Endothelial cell of umbilical vein (primary cell): ENCODE measurements around the gene CYP1A2. TPM values are rescaled to one million over a fixed set of nuclear protein-coding genes. Genes with fewer than 3 reads are reported as not detected.

ENCODE experiments used
- BruUV-seq: library from RNA; stranded (reverse); fragments of 400-500 nt; replicated peaks from 2 replicates; lab custom pipeline; 2021; lab: Mats Ljungman, UMichigan
- CTCF ChIA-PET: fragments of 300-600, 350-600 bp; sonication (Branson Sonifier 250); formaldehyde crosslinking; loops from one replicate; lab custom pipeline; 2021; ENCODE audit warnings: antibody characterized with exemption, inconsistent platforms; lab: Charles Lee
- POLR2A ChIA-PET: fragments of 300-600, 350-600 bp; sonication (Branson Sonifier 250); formaldehyde crosslinking; loops from one replicate; lab custom pipeline; 2021; ENCODE audit warnings: antibody characterized with exemption, inconsistent platforms; lab: Charles Lee
- DNase-seq: peaks from one replicate; pipeline ENCODE4 v3.0.0-alpha.2; 2011; ENCODE audit warnings: low read depth, low spot score
- FAIRE-seq: peaks from 2 replicates; lab custom pipeline; 2011; peaks lifted over from hg19 to GRCh38; lab: Jason Lieb, UNC
- H2AFZ ChIP-seq: 2 replicates; pipeline ENCODE4 v1.6.0; 2012; ENCODE audit warnings: low read depth, low read length, control low read depth, inconsistent platforms
- H3K27ac ChIP-seq: 2 replicates; pipeline ENCODE4 v1.5.1; 2011; ENCODE audit warnings: low read depth, mild to moderate bottlenecking, control low read depth, low read length, moderate library complexity; ENCODE audit not compliant: insufficient read depth
- H3K27me3 ChIP-seq, 2 experiments: 2 replicates each; pipeline versions ENCODE4 v1.6.0 to v1.6.1; 2011; ENCODE audit warnings: low read length in 2 of 2, mixed read lengths in 1 of 2; ENCODE audit not compliant: control insufficient read depth in 2 of 2, insufficient read depth in 2 of 2
- H3K36me3 ChIP-seq, 2 experiments: 2 replicates in 1 of 2; 3 replicates in 1 of 2; pipeline ENCODE4 v1.5.1; 2011; ENCODE audit warnings: low read length in 2 of 2, mild to moderate bottlenecking in 1 of 2, moderate library complexity in 1 of 2; ENCODE audit not compliant: control insufficient read depth in 2 of 2, insufficient read depth in 2 of 2; ENCODE audit errors: extremely low read depth in 1 of 2
- H3K4me1 ChIP-seq: 3 replicates; pipeline ENCODE4 v1.5.1; 2011; ENCODE audit warnings: mild to moderate bottlenecking, low read length; ENCODE audit not compliant: control insufficient read depth, insufficient read depth; ENCODE audit errors: extremely low read depth
- H3K4me2 ChIP-seq: 2 replicates; pipeline ENCODE4 v1.6.1; 2011; ENCODE audit warnings: low read length, control low read depth, mixed read lengths; ENCODE audit not compliant: insufficient read depth
- H3K4me3 ChIP-seq, 3 experiments: fragments of 200-600 bp in 1 of 3; sonication (generic), shearing (Covaris generic) in 1 of 3; replicated peaks in 1 of 3; 2 replicates each; pipeline ENCODE4 v1.5.1; 2011 to 2016; ENCODE audit warnings: control low read depth in 3 of 3, low read length in 3 of 3, mild to moderate bottlenecking in 2 of 3, inconsistent platforms in 1 of 3, low read depth in 1 of 3, moderate library complexity in 1 of 3; ENCODE audit not compliant: insufficient read depth in 1 of 3
- H3K79me2 ChIP-seq: 2 replicates; pipeline ENCODE4 v1.6.0; 2012; ENCODE audit warnings: low read length, inconsistent platforms; ENCODE audit not compliant: control insufficient read depth, insufficient read depth
- H3K9ac ChIP-seq: replicated peaks from 2 replicates; pipeline ENCODE3; 2011; ENCODE audit warnings: low read length, control low read depth; ENCODE audit not compliant: insufficient read depth; ENCODE audit errors: extremely low read depth
- H3K9me1 ChIP-seq: replicated peaks from 3 replicates; pipeline ENCODE4 v1.6.0; 2011; ENCODE audit warnings: mild to moderate bottlenecking, low read length; ENCODE audit not compliant: control insufficient read depth, insufficient read depth; ENCODE audit errors: extremely low read depth
- H3K9me3 ChIP-seq: replicated peaks from 2 replicates; pipeline ENCODE4 v1.5.1; 2012; ENCODE audit warnings: low read length, inconsistent platforms; ENCODE audit not compliant: control insufficient read depth, insufficient read depth
- H4K20me1 ChIP-seq: replicated peaks from 2 replicates; pipeline ENCODE3; 2011; ENCODE audit warnings: mild to moderate bottlenecking, low read length; ENCODE audit not compliant: control insufficient read depth, insufficient read depth; ENCODE audit errors: extremely low read depth
- CTCF ChIP-seq, 2 donors: IDR thresholded peaks; 1 replicate in 1 of 2; 2 replicates in 1 of 2; pipeline ENCODE4 v1.5.1; 2011; ENCODE audit warnings: low read length in 2 of 2, mild to moderate bottlenecking in 2 of 2, moderate library complexity in 2 of 2, control low read depth in 1 of 2, inconsistent platforms in 1 of 2, low read depth in 1 of 2; ENCODE audit not compliant: insufficient read depth in 1 of 2; ENCODE audit errors: extremely low read depth in 1 of 2
- EZH2 ChIP-seq: IDR thresholded peaks from 2 replicates; pipeline ENCODE4 v1.6.1; 2012; ENCODE audit warnings: borderline replicate concordance, low read depth, mild to moderate bottlenecking, moderate library complexity, low read length, inconsistent platforms; ENCODE audit not compliant: severe bottlenecking
- JUN ChIP-seq: IDR thresholded peaks from 2 replicates; pipeline ENCODE4 v1.6.1; 2011; ENCODE audit warnings: borderline replicate concordance, low read depth; ENCODE audit not compliant: insufficient read length, insufficient read depth
- MYC ChIP-seq: IDR thresholded peaks from one replicate; pipeline ENCODE4 v1.6.1; 2011; ENCODE audit warnings: mild to moderate bottlenecking, low read depth, low read length
- POLR2AphosphoS5 ChIP-seq: IDR thresholded peaks from 2 replicates; pipeline ENCODE4 v1.6.1; 2012; ENCODE audit warnings: low read depth, mild to moderate bottlenecking, control low read depth, low read length, moderate library complexity; ENCODE audit not compliant: insufficient read depth
- dilution Hi-C: fragments of 300-500 bp; cut with MboI; formaldehyde crosslinking; loops from one replicate; pipeline ENCODE4 v1.15.0; 2019; ENCODE audit warnings: low sequenced_read_pairs; ENCODE audit not compliant: extremely low pct_ligation_motif_present
- intact Hi-C: fragments of 100-400 bp; cut with micrococcal nuclease; formaldehyde crosslinking; loops from one replicate; pipeline ENCODE4 v1.10.0; 2022
- polyA plus RNA-seq, 4 experiments: library from polyadenylated mRNA; depleted of rRNA in 3 of 4; stranded (reverse) in 3 of 4; unstranded in 1 of 4; fragments of >200 nt; gene quantifications; 2 replicates each; pipeline versions ENCODE4 v1.2.1 to v1.2.3, GENCODE V29; 2011 to 2012; ENCODE audit warnings: missing spikeins in 1 of 4
- total RNA-seq: library from RNA; stranded (reverse); gene quantifications from 2 replicates; pipeline ENCODE4 v1.2.3, GENCODE V29; 2021

The CYP1A2 gene
- total and polyA plus RNA-seq, 2 donors (not counting 3 experiments of a cell fraction or from before 2014, with no cell fraction given) = not detected

- TF ChIP-seq EZH2 (no peak), CTCF (IDR thresholded peaks at IDR 0.05; ENCODE audit: extremely low read depth in 1 of 2, insufficient read depth in 1 of 2, low read depth in 1 of 2, low read length in 2 of 2) (no peak), JUN (no peak), MYC (no peak), POLR2AphosphoS5 (no peak)
- Histone ChIP-seq H3K79me2 (peaks cover 22% of the 10 kb centered on the region), H3K4me1 (no peaks in the 10 kb centered on the region), H3K36me3 (peaks cover 3 to 33% of the 10 kb centered on the region in 2 experiments), H3K27me3 (no peaks in the 10 kb centered on the region), H3K4me2 (no peak overlapping the region), H3K9ac (no peak overlapping the region), H4K20me1 (no peaks in the 10 kb centered on the region), H3K9me1 (no peaks in the 10 kb centered on the region), H2AFZ (no peak overlapping the region), H3K27ac (no peak overlapping the region), H3K4me3 (no peak overlapping the region), H3K9me3 (no peaks in the 10 kb centered on the region)
- CTCF ChIA-PET = interaction anchor here (0.7 to 3.9 kb wide), 14 partner anchors 9 to 167 kb away, joined by 3 to 55 read pairs (median 4); partner anchors contain the start of genes CSK and CYP1A1
- POLR2A ChIA-PET = no interaction called here
- FAIRE-seq (no peak), DNase-seq (no peak)
- BruUV-seq = no TSS peak
- intact Hi-C loops = no loop called here
- dilution Hi-C loops = no loop called here
Measured at GRCh38 chr15:74799255-74799855, 50.7 kb downstream of the CYP1A2 start.
